OCI-LY1 (cell line): Measurements from ENCODE around the gene ATR.

ENCODE experiments used
- CTCF ChIP-seq: fragments of 200-600 bp; sonication (generic), shearing (Covaris generic); IDR thresholded peaks from 2 replicates; pipeline ENCODE4 v1.5.1; 2017; ENCODE audit warnings: mild to moderate bottlenecking, antibody characterized with exemption, low read length, moderate library complexity, mixed read lengths
- EZH2 ChIP-seq: fragments of 200-600 bp; sonication (generic), shearing (Covaris generic); IDR thresholded peaks from 2 replicates; pipeline ENCODE4 v1.8.0; 2017; ENCODE audit warnings: borderline replicate concordance, mixed run types, mild to moderate bottlenecking, antibody characterized with exemption, low read length, moderate library complexity, mixed read lengths

GRCh38 chr3:142580061-142580423, 1.5 kb upstream of the ATR start:
- TF ChIP-seq CTCF (no peak), EZH2 (no peak)
